RWPE1 (cell line): ENCODE results near the gene ACVR1.

ENCODE experiments used
- CTCF ChIA-PET: fragments of 350-600 bp; sonication (Branson Sonifier 250); formaldehyde crosslinking; extraction: SDS; loops from one replicate; lab custom pipeline; 2021; lab: Yijun Ruan, JAX
- POLR2A ChIA-PET: fragments of 400-600 bp; formaldehyde crosslinking; extraction: SDS; loops from one replicate; lab custom pipeline; 2020; ENCODE audit warnings: antibody characterized with exemption; ENCODE audit not compliant: low non-redundant PET; lab: Yijun Ruan, JAX
- DNase-seq: peaks from one replicate; pipeline ENCODE4 v3.0.0; 2012; ENCODE audit warnings: low spot score
- H3K27ac ChIP-seq: fragments of 450-650 bp; 2 replicates; pipeline ENCODE4 v1.5.1; 2017
- CTCF ChIP-seq: fragments of 450-650 bp; conservative IDR thresholded peaks from 2 replicates; pipeline ENCODE4 v1.5.1; 2017; ENCODE audit warnings: low read depth, mild to moderate bottlenecking

ACVR1 gene

GRCh38 chr2:157792335-157793052 is 83.6 kb downstream of the ACVR1 start:
- no peak for DNase-seq
- ChIA-PET CTCF (interaction anchor here (0.5 kb wide), 1 partner anchor 12 kb away, joined by 3 read pairs; no protein-coding TSS in a partner anchor), POLR2A (no interaction called here)
- TF ChIP-seq CTCF, result no peak
- no peak overlapping the region for H3K27ac ChIP-seq

GRCh38 chr2:157790780-157791179 is 85.3 kb downstream of the ACVR1 start:
- DNase-seq, result no peak
- no peak for TF ChIP-seq CTCF
- POLR2A ChIA-PET, result no interaction called here
- H3K27ac ChIP-seq, result no peak overlapping the region
- CTCF ChIA-PET, result no interaction called here

- no peak for TF ChIP-seq CTCF
- POLR2A ChIA-PET, result no interaction called here
- no peak for DNase-seq
- CTCF ChIA-PET, result interaction anchor here (0.5 kb wide), 1 partner anchor 14 kb away, joined by 3 read pairs; no protein-coding TSS in a partner anchor
- H3K27ac ChIP-seq, result peak overlapping the region; percentile 34
Observed at GRCh38 chr2:157789933-157790511, 86.1 kb downstream of the ACVR1 start.

- POLR2A ChIA-PET, result no interaction called here
- H3K27ac ChIP-seq, result no peak overlapping the region
- CTCF ChIA-PET, result interaction anchor here (0.5 to 0.6 kb wide), 2 partner anchors 85 to 235 kb away, joined by 3 to 4 read pairs; no protein-coding TSS in a partner anchor
- DNase-seq, result no peak
- TF ChIP-seq CTCF, result no peak
Observed at GRCh38 chr2:157789256-157789655, 86.9 kb downstream of the ACVR1 start.

GRCh38 chr2:157788201-157788600 is 87.9 kb downstream of the ACVR1 start:
- CTCF ChIA-PET, result no interaction called here
- no peak for TF ChIP-seq CTCF
- H3K27ac ChIP-seq, result no peak overlapping the region
- DNase-seq, result no peak
- POLR2A ChIA-PET, result no interaction called here

GRCh38 chr2:157787364-157787938 is 88.7 kb downstream of the ACVR1 start:
- no peak for DNase-seq
- ChIA-PET POLR2A (no interaction called here), CTCF (no interaction called here)
- no peak for TF ChIP-seq CTCF
- no peak overlapping the region for H3K27ac ChIP-seq
